NCI-H1048 (cell line): ENCODE data around the gene TEC.
"Not testable (repeated sequence)": the region's sequence is repeated elsewhere in the genome, so short reads cannot be mapped to it uniquely, and the experiment has no call there.

Source experiments
- DNase-seq: peaks from one replicate; lab custom pipeline; 2025; lab: John Stamatoyannopoulos, UW

TEC gene

GRCh38 chr4:48242511-48243195, 27.0 kb downstream of the TEC start:
- no peak for DNase-seq

GRCh38 chr4:48241731-48242130, 27.9 kb downstream of the TEC start:
- DNase-seq = no peak

- no peak for DNase-seq
Measured at GRCh38 chr4:48237996-48238645, 31.5 kb downstream of the TEC start.

- no peak for DNase-seq
Measured at GRCh38 chr4:48235050-48235449, 34.6 kb downstream of the TEC start.

- DNase-seq = no peak
Measured at GRCh38 chr4:48234575-48234974, 35.1 kb downstream of the TEC start.

- no peak for DNase-seq
Measured at GRCh38 chr4:48228949-48229348, 40.7 kb downstream of the TEC start.

GRCh38 chr4:48227662-48228061, 42.0 kb downstream of the TEC start:
- no peak for DNase-seq

GRCh38 chr4:48226199-48226598, 43.4 kb downstream of the TEC start:
- DNase-seq = no peak

GRCh38 chr4:48225368-48226141, 44.1 kb downstream of the TEC start:
- no peak for DNase-seq

GRCh38 chr4:48224606-48225005, 45.0 kb downstream of the TEC start:
- DNase-seq = no peak

- no peak for DNase-seq
Measured at GRCh38 chr4:48223633-48224295, 45.9 kb downstream of the TEC start.

- DNase-seq = no peak
Measured at GRCh38 chr4:48222491-48222890, 47.1 kb downstream of the TEC start.

- not testable (repeated sequence) for DNase-seq
Measured at GRCh38 chr4:48219430-48219829, 50.2 kb downstream of the TEC start.

GRCh38 chr4:48216563-48216962, 53.1 kb downstream of the TEC start:
- no peak for DNase-seq

- DNase-seq = no peak
Measured at GRCh38 chr4:48215977-48216376, 53.7 kb downstream of the TEC start.

- DNase-seq = no peak
Measured at GRCh38 chr4:48212165-48212564, 57.5 kb downstream of the TEC start.

GRCh38 chr4:48210966-48211328, 58.7 kb downstream of the TEC start:
- no peak for DNase-seq

GRCh38 chr4:48205626-48206025, 64.0 kb downstream of the TEC start:
- DNase-seq = no peak

- DNase-seq = no peak
Measured at GRCh38 chr4:48205107-48205506, 64.5 kb downstream of the TEC start.

GRCh38 chr4:48203819-48204218, 65.8 kb downstream of the TEC start:
- DNase-seq = no peak

- no peak for DNase-seq
Measured at GRCh38 chr4:48197643-48198237, 71.9 kb downstream of the TEC start.
